Right ventricle myocardium superior (tissue), 1 donor: ENCODE results near the gene TRABD2B. TPM values are rescaled to one million over a fixed set of nuclear protein-coding genes. Genes with fewer than 3 reads are reported as not detected.

ENCODE experiments used
- ATAC-seq: fragments of 200-7000 bp; cut with Tn5 transposase; one replicate; pipeline ENCODE4 v1.9.1; 2020; ENCODE audit warnings: mild to moderate bottlenecking; ENCODE audit not compliant: poor library complexity
- DNase-seq: peaks from one replicate; pipeline ENCODE4 v3.0.0-alpha.2; 2020
- intact Hi-C: fragments of 100-400 bp; cut with DNase I; formaldehyde crosslinking; loops from one replicate; pipeline ENCODE4 v1.11.2; 2022
- total RNA-seq: library from RNA; stranded (reverse); fragmentation: NEBNext Ultra II Directional; extraction: Animal tissue kit (Norgen Biotek cat#: 25700); gene quantifications from one replicate; pipeline ENCODE4 v1.2.1, GENCODE V29; 2021
- donor health status: DM: no; HTN: yes; CAD: no; lungs with severe emphysema.

Gene TRABD2B
- total RNA-seq, 1 donor from 2014 or later, result 0.51 TPM

- ATAC-seq (no peak), DNase-seq (no peak)
- intact Hi-C loops, result no loop called here
Observed at GRCh38 chr1:47810964-47811682, 186.1 kb downstream of the TRABD2B start.

- DNase-seq (no peak), ATAC-seq (no peak)
- intact Hi-C loops, result no loop called here
Observed at GRCh38 chr1:47809301-47810084, 187.7 kb downstream of the TRABD2B start.

GRCh38 chr1:47808612-47809011 is 188.6 kb downstream of the TRABD2B start:
- ATAC-seq (no peak), DNase-seq (no peak)
- intact Hi-C loops, result no loop called here

GRCh38 chr1:47805921-47806361 is 191.2 kb downstream of the TRABD2B start:
- DNase-seq, result no peak
- no peak for ATAC-seq
- intact Hi-C loops, result no loop called here

- intact Hi-C loops, result no loop called here
- no peak for DNase-seq
- ATAC-seq, result no peak
Observed at GRCh38 chr1:47805018-47805417, 192.2 kb downstream of the TRABD2B start.

GRCh38 chr1:47803815-47804501 is 193.2 kb downstream of the TRABD2B start:
- ATAC-seq (peak; percentile 20), DNase-seq (no peak)
- intact Hi-C loops, result no loop called here

- DNase-seq, result no peak
- ATAC-seq, result no peak
- intact Hi-C loops, result no loop called here
Observed at GRCh38 chr1:47797575-47797974, 199.6 kb downstream of the TRABD2B start.

GRCh38 chr1:47796626-47797025 is 200.6 kb downstream of the TRABD2B start:
- intact Hi-C loops, result no loop called here

GRCh38 chr1:47795102-47795501 is 202.1 kb downstream of the TRABD2B start:
- DNase-seq (no peak), ATAC-seq (no peak)
- intact Hi-C loops, result no loop called here

More at GRCh38 chr1:47796626-47797025, 200.6 kb downstream of the TRABD2B start:
- ATAC-seq (no peak), DNase-seq (no peak)

- ATAC-seq, result no peak
- intact Hi-C loops, result no loop called here
- no peak for DNase-seq
Observed at GRCh38 chr1:47794530-47794929, 202.7 kb downstream of the TRABD2B start.

- ATAC-seq (no peak), DNase-seq (no peak)
- intact Hi-C loops, result no loop called here
Observed at GRCh38 chr1:47794081-47794480, 203.1 kb downstream of the TRABD2B start.

- intact Hi-C loops, result no loop called here
- no peak for DNase-seq
- no peak for ATAC-seq
Observed at GRCh38 chr1:47793563-47793962, 203.6 kb downstream of the TRABD2B start.

GRCh38 chr1:47792779-47793178 is 204.4 kb downstream of the TRABD2B start:
- DNase-seq (no peak), ATAC-seq (no peak)
- intact Hi-C loops, result no loop called here

- ATAC-seq (no peak), DNase-seq (no peak)
- intact Hi-C loops, result no loop called here
Observed at GRCh38 chr1:47791879-47792608, 205.1 kb downstream of the TRABD2B start.

- intact Hi-C loops, result no loop called here
Observed at GRCh38 chr1:47788761-47789160, 208.4 kb downstream of the TRABD2B start.

GRCh38 chr1:47787560-47787959 is 209.6 kb downstream of the TRABD2B start:
- intact Hi-C loops, result no loop called here
- DNase-seq (no peak), ATAC-seq (no peak)

More at GRCh38 chr1:47788761-47789160, 208.4 kb downstream of the TRABD2B start:
- DNase-seq (no peak), ATAC-seq (no peak)

- intact Hi-C loops, result no loop called here
- ATAC-seq, result no peak
Observed at GRCh38 chr1:47786316-47786715, 210.9 kb downstream of the TRABD2B start.

GRCh38 chr1:47785561-47786271 is 211.5 kb downstream of the TRABD2B start:
- intact Hi-C loops, result no loop called here
- peak; percentile 55 for DNase-seq

More at GRCh38 chr1:47786316-47786715, 210.9 kb downstream of the TRABD2B start:
- no peak for DNase-seq

More at GRCh38 chr1:47785561-47786271, 211.5 kb downstream of the TRABD2B start:
- peak; percentile 76 for ATAC-seq
